ENCODE results near the gene GLUD2.
"Not testable (repeated sequence)": the region's sequence is repeated elsewhere in the genome, so short reads cannot be mapped to it uniquely, and the experiment has no call there.

Gene GLUD2

GRCh38 chrX:121047441-121048419, at the start of gene GLUD2:
Gene GLUD2, plus strand, starts transcription at chrX:121047610. Its CDS starts 75 bp downstream, at chrX:121047685.
- peak; percentile 32 for ATAC-seq
- peak; percentile 7 for DNase-seq

GRCh38 chrX:120999413-120999812, 48.0 kb upstream of the GLUD2 start:
- DNase-seq (no peak), ATAC-seq (no peak)

- DNase-seq (no peak), ATAC-seq (no peak)
Measured at GRCh38 chrX:121000589-121000988, 46.8 kb upstream of the GLUD2 start.

GRCh38 chrX:121008920-121009319, 38.5 kb upstream of the GLUD2 start:
- DNase-seq (no peak), ATAC-seq (no peak)

- ATAC-seq (no peak), DNase-seq (no peak)
Measured at GRCh38 chrX:121009764-121010163, 37.6 kb upstream of the GLUD2 start.

- no peak for ATAC-seq
- DNase-seq: no peak
Measured at GRCh38 chrX:121010218-121010617, 37.2 kb upstream of the GLUD2 start.

- DNase-seq (no peak), ATAC-seq (no peak)
Measured at GRCh38 chrX:121011254-121011653, 36.2 kb upstream of the GLUD2 start.

- DNase-seq: no peak
- ATAC-seq: no peak
Measured at GRCh38 chrX:121013897-121014455, 33.4 kb upstream of the GLUD2 start.

- DNase-seq (no peak), ATAC-seq (no peak)
Measured at GRCh38 chrX:121014826-121015225, 32.6 kb upstream of the GLUD2 start.

GRCh38 chrX:121028419-121028818, 19.0 kb upstream of the GLUD2 start:
- ATAC-seq (no peak), DNase-seq (no peak)

- no peak for DNase-seq
- no peak for ATAC-seq
Measured at GRCh38 chrX:121030083-121030482, 17.3 kb upstream of the GLUD2 start.

GRCh38 chrX:121032531-121032930, 14.9 kb upstream of the GLUD2 start:
- no peak for ATAC-seq
- no peak for DNase-seq

- DNase-seq (no peak), ATAC-seq (no peak)
Measured at GRCh38 chrX:121036137-121036536, 11.3 kb upstream of the GLUD2 start.

- DNase-seq: no peak
- no peak for ATAC-seq
Measured at GRCh38 chrX:121036951-121037350, 10.5 kb upstream of the GLUD2 start.

- DNase-seq: no peak
- no peak for ATAC-seq
Measured at GRCh38 chrX:121050781-121051180, 3.4 kb downstream of the GLUD2 start.

- ATAC-seq (no peak), DNase-seq (no peak)
Measured at GRCh38 chrX:121052122-121052521, 4.7 kb downstream of the GLUD2 start.

GRCh38 chrX:121062289-121062688, 14.9 kb downstream of the GLUD2 start:
- DNase-seq: no peak
- ATAC-seq: no peak

GRCh38 chrX:121064579-121064978, 17.2 kb downstream of the GLUD2 start:
- ATAC-seq (no peak), DNase-seq (no peak)

- not testable (repeated sequence) for DNase-seq, ATAC-seq
Measured at GRCh38 chrX:121084247-121084646, 36.8 kb downstream of the GLUD2 start.

GRCh38 chrX:121084903-121085611, 37.6 kb downstream of the GLUD2 start:
- ATAC-seq: no peak

GRCh38 chrX:121085612-121086010, 38.2 kb downstream of the GLUD2 start:
- no peak for DNase-seq
- ATAC-seq: no peak

More at GRCh38 chrX:121084903-121085611, 37.6 kb downstream of the GLUD2 start:
- no peak for DNase-seq

GRCh38 chrX:121093011-121093410, 45.6 kb downstream of the GLUD2 start:
- DNase-seq: no peak
- no peak for ATAC-seq
